AG04450 (cell line): Measurements from ENCODE around the gene ACVR1B. TPM values are rescaled to one million over a fixed set of nuclear protein-coding genes. Genes with fewer than 3 reads are reported as not detected.

Experiments used
- CTCF ChIA-PET: fragments of 300-600, 350-600 bp; formaldehyde crosslinking; extraction: SDS; loops from one replicate; lab custom pipeline; 2022; ENCODE audit warnings: antibody characterized with exemption, inconsistent platforms; lab: Charles Lee
- POLR2A ChIA-PET: fragments of 350-600 bp; formaldehyde crosslinking; extraction: SDS; loops from one replicate; lab custom pipeline; 2021; ENCODE audit warnings: antibody characterized with exemption, inconsistent platforms; lab: Yijun Ruan, JAX
- DNase-seq: peaks from one replicate; pipeline ENCODE4 v3.0.0-alpha.2; 2011; ENCODE audit warnings: low read depth, low spot score
- H3K27ac ChIP-seq: one replicate; pipeline ENCODE4 v1.5.1; 2012; ENCODE audit warnings: low read depth, low read length, control low read depth
- H3K27me3 ChIP-seq: one replicate; pipeline ENCODE4 v1.6.0; 2012; ENCODE audit warnings: low read length; ENCODE audit not compliant: control insufficient read depth, insufficient read depth
- H3K4me3 ChIP-seq: 2 replicates; pipeline ENCODE4 v1.5.1; 2011; ENCODE audit warnings: mild to moderate bottlenecking, low read depth, low read length, control low read depth
- H3K9me3 ChIP-seq: 2 replicates; pipeline ENCODE4 v1.5.1; 2012; ENCODE audit warnings: low read length; ENCODE audit not compliant: control insufficient read depth, insufficient read depth
- polyA plus RNA-seq: library from polyadenylated mRNA; depleted of rRNA; stranded (reverse); fragments of >200 nt; gene quantifications from 2 replicates; pipeline ENCODE4 v1.2.3, GENCODE V29; 2011
- TF ChIP-seq, protein P1 (sequence below): IDR thresholded peaks from 2 replicates; pipeline ENCODE4 v1.5.1; 2011; ENCODE audit warnings: low read depth, low read length, control low read depth, inconsistent platforms

ACVR1B gene
- polyA plus RNA-seq, 1 experiment: 16.4 TPM

DNA sequence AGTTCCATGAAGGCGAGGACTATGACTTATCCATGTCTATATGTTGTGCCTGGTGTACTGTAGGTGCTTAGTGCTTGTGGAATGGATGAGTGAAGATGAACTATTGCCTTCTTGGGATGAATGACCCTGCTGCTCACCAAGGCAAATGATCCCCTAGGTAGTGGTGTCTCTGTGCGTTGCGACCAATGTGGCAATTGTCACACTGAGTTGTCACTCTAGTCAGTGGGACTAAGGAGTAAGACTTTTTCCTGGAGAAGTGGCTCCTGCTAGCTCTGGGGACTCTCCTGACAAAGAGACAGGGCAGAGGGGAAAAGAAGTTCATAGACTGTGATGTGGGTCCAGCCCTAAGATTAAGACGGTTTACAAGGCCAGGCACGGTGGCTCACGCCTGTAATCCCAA, 3.4 kb upstream of the ACVR1B start:
- peaks cover 7% of the 10 kb centered on the region for H3K9me3 ChIP-seq
- CTCF ChIA-PET: no interaction called here
- H3K27ac ChIP-seq: no peak overlapping the region
- H3K27me3 ChIP-seq: peaks cover 16% of the 10 kb centered on the region
- no peak for DNase-seq
- no peak overlapping the region for H3K4me3 ChIP-seq
- POLR2A ChIA-PET: no interaction called here
- TF ChIP-seq, protein P1, sequence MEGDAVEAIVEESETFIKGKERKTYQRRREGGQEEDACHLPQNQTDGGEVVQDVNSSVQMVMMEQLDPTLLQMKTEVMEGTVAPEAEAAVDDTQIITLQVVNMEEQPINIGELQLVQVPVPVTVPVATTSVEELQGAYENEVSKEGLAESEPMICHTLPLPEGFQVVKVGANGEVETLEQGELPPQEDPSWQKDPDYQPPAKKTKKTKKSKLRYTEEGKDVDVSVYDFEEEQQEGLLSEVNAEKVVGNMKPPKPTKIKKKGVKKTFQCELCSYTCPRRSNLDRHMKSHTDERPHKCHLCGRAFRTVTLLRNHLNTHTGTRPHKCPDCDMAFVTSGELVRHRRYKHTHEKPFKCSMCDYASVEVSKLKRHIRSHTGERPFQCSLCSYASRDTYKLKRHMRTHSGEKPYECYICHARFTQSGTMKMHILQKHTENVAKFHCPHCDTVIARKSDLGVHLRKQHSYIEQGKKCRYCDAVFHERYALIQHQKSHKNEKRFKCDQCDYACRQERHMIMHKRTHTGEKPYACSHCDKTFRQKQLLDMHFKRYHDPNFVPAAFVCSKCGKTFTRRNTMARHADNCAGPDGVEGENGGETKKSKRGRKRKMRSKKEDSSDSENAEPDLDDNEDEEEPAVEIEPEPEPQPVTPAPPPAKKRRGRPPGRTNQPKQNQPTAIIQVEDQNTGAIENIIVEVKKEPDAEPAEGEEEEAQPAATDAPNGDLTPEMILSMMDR: no peak

GRCh38 chr12:51949342-51950030, 2.0 kb upstream of the ACVR1B start:
- no peak overlapping the region for H3K4me3 ChIP-seq
- DNase-seq: no peak
- no peak overlapping the region for H3K27ac ChIP-seq
- H3K9me3 ChIP-seq: peaks cover under 1% of the 10 kb centered on the region
- TF ChIP-seq, protein P1: no peak
- peaks cover 13% of the 10 kb centered on the region for H3K27me3 ChIP-seq
- CTCF ChIA-PET: interaction anchor here (0.5 to 1.6 kb wide), 3 partner anchors 13 to 74 kb away, joined by 3 to 4 read pairs (median 4); no protein-coding TSS in a partner anchor
- POLR2A ChIA-PET: no interaction called here

DNA sequence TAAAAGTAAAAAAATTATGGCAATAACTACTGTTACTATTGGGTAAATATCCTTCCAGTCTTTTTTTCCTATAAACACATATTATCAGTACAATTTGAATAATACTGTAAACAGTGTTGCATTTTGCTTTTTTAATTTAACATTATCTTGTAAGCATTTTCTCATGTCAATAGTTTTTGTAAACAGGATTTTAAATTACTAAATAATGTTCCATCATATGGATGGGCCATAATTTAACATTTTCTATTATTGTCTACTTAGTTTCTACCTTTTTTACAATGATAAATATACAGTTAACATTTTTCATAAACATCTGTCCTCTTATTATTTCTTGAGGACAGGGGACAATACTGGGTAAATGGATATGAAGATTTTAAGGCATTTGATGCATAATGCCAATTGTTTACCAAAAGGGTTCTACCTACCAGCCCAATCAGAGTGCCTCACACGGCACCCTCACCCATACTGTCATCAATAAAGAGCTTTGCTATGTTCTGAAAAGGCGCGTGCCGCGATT, 759 bp upstream of the ACVR1B start:
- POLR2A ChIA-PET: no interaction called here

GRCh38 chr12:51951843-51952722, 584 bp downstream of the ACVR1B start:
- DNase-seq: no peak
- POLR2A ChIA-PET: no interaction called here
- H3K4me3 ChIP-seq: peak overlapping the region; percentile 89
- TF ChIP-seq, protein P1: no peak
- peaks cover 13% of the 10 kb centered on the region for H3K27me3 ChIP-seq
- no peak overlapping the region for H3K27ac ChIP-seq
- CTCF ChIA-PET: interaction anchor here (0.9 to 1.2 kb wide), 2 partner anchors 29 to 52 kb away, joined by 3 read pairs; no protein-coding TSS in a partner anchor
- no peaks in the 10 kb centered on the region; the same call in 1 of the 2 replicates for H3K9me3 ChIP-seq

More for the DNA sequence above, 759 bp upstream of the ACVR1B start:
- H3K27me3 ChIP-seq: peaks cover 13% of the 10 kb centered on the region
- DNase-seq: no peak
- H3K9me3 ChIP-seq: no peaks in the 10 kb centered on the region; the same call in 1 of the 2 replicates
- no peak overlapping the region for H3K27ac ChIP-seq
- TF ChIP-seq, protein P1: no peak
- peak overlapping the region; percentile 72 for H3K4me3 ChIP-seq
- CTCF ChIA-PET: no interaction called here
